Measurements from ENCODE around the gene WNT9B. TPM values are rescaled to one million over a fixed set of nuclear protein-coding genes. Genes with fewer than 3 reads are reported as not detected.
A peak's percentile ranks its signal among the peaks of the same experiment; 100 is the strongest.

Gene WNT9B
- total and polyA plus RNA-seq, 2 of the 13 experiments (the other 11 are each of a cell fraction or from before 2014, with no cell fraction given): not detected

DNA sequence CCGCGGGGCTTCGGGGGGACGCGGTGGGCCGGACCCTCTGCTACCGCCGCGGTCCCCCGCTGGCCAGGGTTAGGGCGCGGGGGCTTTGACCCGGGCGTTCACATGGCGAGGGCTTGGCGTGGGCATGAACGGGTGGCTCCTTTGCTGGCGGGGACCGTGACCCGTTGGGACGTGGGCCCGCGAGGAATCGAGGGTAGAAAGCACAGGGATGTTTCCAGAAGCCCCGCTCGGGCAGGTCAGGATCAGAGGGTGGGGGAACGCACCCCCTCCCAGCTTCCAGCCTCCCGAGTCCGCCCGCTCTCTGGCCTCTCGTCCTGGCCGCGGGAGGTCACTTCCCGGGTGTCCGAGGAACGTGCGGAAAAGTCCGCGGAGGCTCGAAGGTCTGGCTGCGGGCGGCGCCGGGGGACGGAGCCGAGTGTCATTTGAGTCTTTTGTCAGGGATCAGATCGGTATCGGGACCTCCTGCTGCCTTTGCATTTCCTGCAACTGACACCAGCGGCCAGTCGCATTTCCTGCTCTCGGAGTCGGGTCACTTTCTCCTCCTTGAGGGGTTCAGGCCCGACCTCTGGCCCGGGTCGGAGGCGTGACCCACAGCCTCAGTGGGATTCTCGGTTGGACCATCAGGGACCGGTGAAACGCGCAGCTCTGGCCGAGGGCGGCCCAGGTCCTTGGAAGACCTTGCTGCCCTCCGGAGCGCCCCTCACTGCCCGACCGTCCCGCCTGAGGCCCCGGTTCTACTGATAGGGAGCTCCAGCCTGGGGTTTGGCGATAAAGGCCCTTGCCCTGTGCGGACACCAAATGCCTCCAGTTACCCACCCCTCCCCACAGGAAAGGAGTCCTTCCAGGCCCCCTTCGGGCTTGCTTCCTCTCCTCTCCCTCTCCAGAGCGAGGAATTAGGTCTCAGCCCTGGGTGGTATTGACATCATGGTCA lies 32.2 kb upstream of the WNT9B start (continued):
- TF ChIP-seq, protein P1, sequence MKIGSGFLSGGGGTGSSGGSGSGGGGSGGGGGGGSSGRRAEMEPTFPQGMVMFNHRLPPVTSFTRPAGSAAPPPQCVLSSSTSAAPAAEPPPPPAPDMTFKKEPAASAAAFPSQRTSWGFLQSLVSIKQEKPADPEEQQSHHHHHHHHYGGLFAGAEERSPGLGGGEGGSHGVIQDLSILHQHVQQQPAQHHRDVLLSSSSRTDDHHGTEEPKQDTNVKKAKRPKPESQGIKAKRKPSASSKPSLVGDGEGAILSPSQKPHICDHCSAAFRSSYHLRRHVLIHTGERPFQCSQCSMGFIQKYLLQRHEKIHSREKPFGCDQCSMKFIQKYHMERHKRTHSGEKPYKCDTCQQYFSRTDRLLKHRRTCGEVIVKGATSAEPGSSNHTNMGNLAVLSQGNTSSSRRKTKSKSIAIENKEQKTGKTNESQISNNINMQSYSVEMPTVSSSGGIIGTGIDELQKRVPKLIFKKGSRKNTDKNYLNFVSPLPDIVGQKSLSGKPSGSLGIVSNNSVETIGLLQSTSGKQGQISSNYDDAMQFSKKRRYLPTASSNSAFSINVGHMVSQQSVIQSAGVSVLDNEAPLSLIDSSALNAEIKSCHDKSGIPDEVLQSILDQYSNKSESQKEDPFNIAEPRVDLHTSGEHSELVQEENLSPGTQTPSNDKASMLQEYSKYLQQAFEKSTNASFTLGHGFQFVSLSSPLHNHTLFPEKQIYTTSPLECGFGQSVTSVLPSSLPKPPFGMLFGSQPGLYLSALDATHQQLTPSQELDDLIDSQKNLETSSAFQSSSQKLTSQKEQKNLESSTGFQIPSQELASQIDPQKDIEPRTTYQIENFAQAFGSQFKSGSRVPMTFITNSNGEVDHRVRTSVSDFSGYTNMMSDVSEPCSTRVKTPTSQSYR (CRISPR knock-in tag; IDR thresholded peaks at IDR 0.05; ENCODE audit: borderline replicate concordance): no peak
- TF ChIP-seq SOX5 (CRISPR knock-in tag; IDR thresholded peaks at IDR 0.05; ENCODE audit: borderline replicate concordance) (no peak), ZNF468 (CRISPR knock-in tag; IDR thresholded peaks at IDR 0.05) (no peak), ZNF251 (CRISPR knock-in tag; IDR thresholded peaks at IDR 0.05) (no peak), SAP130 (CRISPR knock-in tag; IDR thresholded peaks at IDR 0.05; ENCODE audit: low read depth) (0 out of 2 replicates have a peak, but pooled peaks have one; percentile 18), ZNF674 (CRISPR knock-in tag; IDR thresholded peaks at IDR 0.05; ENCODE audit: low read depth) (no peak), PAWR (CRISPR knock-in tag; IDR thresholded peaks at IDR 0.05; ENCODE audit: borderline replicate concordance) (no peak), ZNF224 (CRISPR knock-in tag; IDR thresholded peaks at IDR 0.05) (0 out of 2 replicates have a peak, but pooled peaks have one; percentile 19), SP4 (CRISPR knock-in tag; IDR thresholded peaks at IDR 0.05) (no peak), ARID2 (CRISPR knock-in tag; IDR thresholded peaks at IDR 0.05; ENCODE audit: borderline replicate concordance) (peak; percentile 61; the same call in 1 of the 2 replicates), ZSCAN31 (CRISPR knock-in tag; IDR thresholded peaks at IDR 0.05; ENCODE audit: low read depth) (no peak), ZNF747 (CRISPR knock-in tag; IDR thresholded peaks at IDR 0.05; ENCODE audit: borderline replicate concordance) (no peak), ZKSCAN8 (CRISPR knock-in tag; IDR thresholded peaks at IDR 0.05; ENCODE audit: borderline replicate concordance) (no peak), ADNP (CRISPR knock-in tag; IDR thresholded peaks at IDR 0.05) (no peak), ZNF709 (CRISPR knock-in tag; IDR thresholded peaks at IDR 0.05) (no peak), GPN1 (CRISPR knock-in tag; IDR thresholded peaks at IDR 0.05; ENCODE audit: borderline replicate concordance) (no peak), NR3C1 (CRISPR knock-in tag; IDR thresholded peaks at IDR 0.05) (no peak), NR2C2 (CRISPR knock-in tag; IDR thresholded peaks at IDR 0.05; ENCODE audit: borderline replicate concordance) (no peak), ZNF432 (CRISPR knock-in tag; IDR thresholded peaks at IDR 0.05; ENCODE audit: borderline replicate concordance) (no peak), U2AF1 (optimal IDR thresholded peaks at IDR 0.05; ENCODE audit: low read depth, low read length) (no peak), MEIS2 (CRISPR knock-in tag; IDR thresholded peaks at IDR 0.05) (no peak)
- TF ChIP-seq, protein P2, sequence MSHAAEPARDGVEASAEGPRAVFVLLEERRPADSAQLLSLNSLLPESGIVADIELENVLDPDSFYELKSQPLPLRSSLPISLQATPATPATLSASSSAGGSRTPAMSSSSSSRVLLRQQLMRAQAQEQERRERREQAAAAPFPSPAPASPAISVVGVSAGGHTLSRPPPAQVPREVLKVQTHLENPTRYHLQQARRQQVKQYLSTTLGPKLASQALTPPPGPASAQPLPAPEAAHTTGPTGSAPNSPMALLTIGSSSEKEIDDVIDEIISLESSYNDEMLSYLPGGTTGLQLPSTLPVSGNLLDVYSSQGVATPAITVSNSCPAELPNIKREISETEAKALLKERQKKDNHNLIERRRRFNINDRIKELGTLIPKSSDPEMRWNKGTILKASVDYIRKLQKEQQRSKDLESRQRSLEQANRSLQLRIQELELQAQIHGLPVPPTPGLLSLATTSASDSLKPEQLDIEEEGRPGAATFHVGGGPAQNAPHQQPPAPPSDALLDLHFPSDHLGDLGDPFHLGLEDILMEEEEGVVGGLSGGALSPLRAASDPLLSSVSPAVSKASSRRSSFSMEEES (CRISPR knock-in tag; IDR thresholded peaks at IDR 0.05): no peak
- TF ChIP-seq, protein P3, sequence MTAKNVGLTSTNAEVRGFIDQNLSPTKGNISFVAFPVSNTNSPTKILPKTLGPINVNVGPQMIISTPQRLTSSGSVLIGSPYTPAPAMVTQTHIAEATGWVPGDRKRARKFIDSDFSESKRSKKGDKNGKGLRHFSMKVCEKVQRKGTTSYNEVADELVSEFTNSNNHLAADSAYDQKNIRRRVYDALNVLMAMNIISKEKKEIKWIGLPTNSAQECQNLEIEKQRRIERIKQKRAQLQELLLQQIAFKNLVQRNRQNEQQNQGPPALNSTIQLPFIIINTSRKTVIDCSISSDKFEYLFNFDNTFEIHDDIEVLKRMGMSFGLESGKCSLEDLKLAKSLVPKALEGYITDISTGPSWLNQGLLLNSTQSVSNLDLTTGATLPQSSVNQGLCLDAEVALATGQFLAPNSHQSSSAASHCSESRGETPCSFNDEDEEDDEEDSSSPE (CRISPR knock-in tag; IDR thresholded peaks at IDR 0.05): 0 out of 2 replicates have a peak, but pooled peaks have one; percentile 17
- TF ChIP-seq, protein P4, sequence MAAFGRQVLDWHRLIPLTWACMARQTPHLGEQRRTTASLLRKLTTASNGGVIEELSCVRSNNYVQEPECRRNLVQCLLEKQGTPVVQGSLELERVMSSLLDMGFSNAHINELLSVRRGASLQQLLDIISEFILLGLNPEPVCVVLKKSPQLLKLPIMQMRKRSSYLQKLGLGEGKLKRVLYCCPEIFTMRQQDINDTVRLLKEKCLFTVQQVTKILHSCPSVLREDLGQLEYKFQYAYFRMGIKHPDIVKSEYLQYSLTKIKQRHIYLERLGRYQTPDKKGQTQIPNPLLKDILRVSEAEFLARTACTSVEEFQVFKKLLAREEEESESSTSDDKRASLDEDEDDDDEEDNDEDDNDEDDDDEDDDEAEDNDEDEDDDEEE (CRISPR knock-in tag; IDR thresholded peaks at IDR 0.05): peak; percentile 72; the same call in 1 of the 2 replicates
